NK-92 (cell line): ENCODE results near the gene SDK2.

Experiments used
- DNase-seq: peaks from one replicate; lab custom pipeline; 2025; ENCODE audit not compliant: unreplicated experiment; lab: John Stamatoyannopoulos, UW

SDK2 gene

GRCh38 chr17:73510981-73511718 is 133.1 kb downstream of the SDK2 start:
- no peak for DNase-seq

- DNase-seq = no peak
Measured at GRCh38 chr17:73508931-73509605, 135.2 kb downstream of the SDK2 start.

DNA sequence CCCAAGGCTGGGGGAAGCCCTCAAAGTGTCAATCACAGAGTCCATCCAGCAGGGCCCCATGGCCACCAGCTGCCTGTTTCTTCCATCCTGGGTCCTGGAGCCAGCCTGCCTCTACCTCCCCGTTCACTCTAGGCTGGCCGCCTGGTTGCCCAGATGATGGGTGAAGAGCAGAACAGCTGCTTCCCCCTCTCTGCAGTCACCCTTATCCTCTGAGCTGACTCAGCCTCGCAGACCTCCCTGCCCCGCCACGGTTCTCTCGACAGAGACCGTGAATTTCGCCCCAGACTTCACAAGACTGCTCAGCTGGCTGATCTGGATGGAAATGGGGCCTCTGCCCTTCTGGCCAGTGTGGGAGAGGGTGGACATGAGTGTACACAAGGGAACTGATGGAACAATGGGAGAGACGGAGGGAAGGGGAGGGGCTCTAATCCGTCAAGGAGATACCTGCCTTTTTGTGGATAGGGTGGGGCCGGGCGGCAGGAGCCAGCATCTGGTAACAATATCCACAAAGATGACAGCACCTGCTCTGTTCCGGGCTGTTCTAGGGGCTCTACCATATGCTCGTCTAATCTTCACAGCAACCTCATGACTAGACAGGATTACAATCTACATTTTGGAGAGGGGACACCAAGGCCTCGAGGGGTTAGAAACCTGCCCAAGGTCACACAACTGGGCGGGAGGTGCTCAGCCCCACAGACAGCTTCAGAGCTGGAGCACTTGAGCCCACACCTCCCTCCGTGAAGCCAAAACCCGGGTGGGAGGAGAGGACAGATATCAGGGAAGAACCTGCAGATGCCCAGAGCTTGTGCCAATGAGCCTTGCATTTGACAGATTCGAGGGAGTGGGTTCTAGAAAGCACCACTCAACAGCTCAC is 136.0 kb downstream of the SDK2 start:
- no peak for DNase-seq

GRCh38 chr17:73506470-73507435 is 137.5 kb downstream of the SDK2 start:
- DNase-seq = no peak

DNA sequence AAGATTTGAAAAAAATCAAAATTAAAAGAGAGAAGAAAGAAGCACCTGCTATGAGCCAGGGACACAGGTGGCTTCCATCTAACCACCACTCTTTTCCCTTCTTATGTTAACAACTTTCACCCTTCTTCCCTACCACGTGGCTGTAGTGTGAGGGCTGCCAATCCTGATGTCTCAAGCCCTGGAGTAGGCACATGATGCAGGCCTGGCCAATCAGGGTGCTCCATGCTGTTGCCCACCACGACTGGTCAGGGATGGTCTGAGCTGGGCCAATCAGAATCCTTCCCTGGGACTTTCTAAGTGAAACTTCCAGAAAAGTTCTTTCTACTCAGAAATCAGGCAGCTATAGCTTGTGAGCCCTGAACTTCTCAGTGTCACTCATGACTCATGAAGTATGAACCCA is 140.7 kb downstream of the SDK2 start:
- DNase-seq = no peak

DNA sequence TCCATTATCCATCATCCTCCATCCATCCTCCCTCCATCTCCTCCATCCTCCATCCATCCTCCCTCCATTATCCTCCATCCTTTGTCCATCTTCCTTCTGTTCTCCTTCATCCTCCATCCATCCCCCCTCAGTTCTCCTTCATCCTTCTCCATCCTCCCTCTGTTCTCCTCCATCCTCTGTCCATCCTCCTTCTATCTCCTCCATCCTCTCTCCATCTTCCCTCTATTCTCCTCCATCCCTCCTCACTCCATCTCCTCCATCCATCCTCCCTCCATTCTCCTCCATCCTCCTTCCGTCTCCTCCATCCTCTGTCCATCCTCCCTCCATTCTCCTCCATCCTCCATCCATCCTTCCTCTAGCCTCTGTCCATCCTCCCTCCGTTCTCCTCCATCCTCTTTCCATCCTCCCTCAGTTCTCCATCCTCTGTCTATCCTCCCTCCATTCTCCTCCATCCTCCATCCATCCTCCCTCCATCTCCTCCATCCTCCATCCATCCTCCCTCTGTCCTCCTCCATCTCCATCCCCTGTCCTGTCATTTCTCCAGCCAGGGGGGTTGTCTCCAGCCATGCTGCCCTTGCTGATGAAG is 143.7 kb downstream of the SDK2 start:
- no peak for DNase-seq

DNA sequence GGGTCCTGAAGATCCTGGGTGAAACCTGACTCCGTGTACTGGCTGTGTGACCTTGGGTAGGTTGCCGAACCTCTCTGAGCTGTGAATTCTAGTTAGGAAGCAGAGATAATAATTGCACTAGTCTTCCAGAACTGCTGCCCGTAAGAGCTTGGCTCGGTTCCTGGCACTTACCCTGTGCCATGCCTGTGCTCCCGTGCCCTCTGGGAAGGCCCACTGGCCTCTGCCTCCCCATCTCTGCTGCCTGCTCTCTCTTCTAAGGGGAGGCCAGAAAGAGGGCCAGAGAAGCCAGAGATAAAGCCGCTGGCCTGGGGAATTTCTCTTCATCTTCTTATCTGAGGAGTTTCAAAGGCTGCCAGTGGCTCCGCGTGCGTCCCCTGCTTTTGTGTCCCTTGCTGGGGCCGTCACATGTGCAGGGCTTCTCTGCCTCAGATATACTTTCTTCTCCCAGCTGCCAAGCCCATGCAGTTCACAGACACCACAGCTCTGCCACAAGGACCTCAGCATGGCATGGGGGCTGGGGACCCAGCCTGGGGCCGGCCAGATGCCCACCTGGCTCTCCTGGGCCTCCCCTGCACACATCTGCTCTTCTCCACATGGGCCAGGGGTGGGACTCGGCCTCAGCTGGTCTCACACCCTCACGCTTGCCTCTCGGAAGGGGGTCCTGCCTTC is 145.2 kb downstream of the SDK2 start:
- no peak for DNase-seq

DNA sequence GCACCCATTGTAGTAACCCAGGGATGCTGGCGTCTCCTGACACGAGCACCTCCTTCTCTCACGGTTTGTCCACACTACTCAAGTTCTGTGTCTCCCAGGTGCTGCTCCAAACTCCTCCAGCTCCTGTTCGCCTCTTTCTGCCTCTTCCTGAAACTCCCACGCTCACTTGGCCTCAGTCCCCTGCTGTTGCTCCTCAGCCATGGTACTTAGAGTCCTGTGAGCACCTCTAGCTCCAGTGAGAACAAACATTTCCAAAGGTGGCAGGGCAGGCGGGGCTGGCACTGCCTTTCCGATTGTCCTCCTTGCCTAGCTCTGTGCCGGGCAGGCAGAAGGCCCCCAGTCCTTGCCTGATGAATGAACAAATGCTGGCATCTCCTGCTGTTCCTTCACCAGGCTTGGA is 146.1 kb downstream of the SDK2 start:
- no peak for DNase-seq

DNA sequence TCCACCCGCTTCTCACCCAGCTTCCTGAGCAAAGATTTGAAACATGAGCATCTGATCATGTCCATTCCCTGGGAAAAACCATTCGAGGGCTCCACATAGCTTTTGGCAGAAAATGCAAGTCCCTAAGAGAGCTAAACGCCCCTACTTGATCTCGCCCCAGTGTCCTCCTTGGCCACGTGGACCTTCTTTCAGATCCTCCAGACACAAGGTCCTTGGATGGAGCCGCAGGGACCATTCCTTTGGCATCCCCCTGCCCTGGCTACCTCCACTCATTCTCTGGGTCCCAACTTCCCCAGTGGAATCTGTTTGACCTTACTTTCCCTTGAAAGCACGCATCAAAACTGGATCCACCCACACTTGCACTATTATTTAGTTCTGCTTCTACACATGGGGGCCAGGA is 146.5 kb downstream of the SDK2 start:
- no peak for DNase-seq

DNA sequence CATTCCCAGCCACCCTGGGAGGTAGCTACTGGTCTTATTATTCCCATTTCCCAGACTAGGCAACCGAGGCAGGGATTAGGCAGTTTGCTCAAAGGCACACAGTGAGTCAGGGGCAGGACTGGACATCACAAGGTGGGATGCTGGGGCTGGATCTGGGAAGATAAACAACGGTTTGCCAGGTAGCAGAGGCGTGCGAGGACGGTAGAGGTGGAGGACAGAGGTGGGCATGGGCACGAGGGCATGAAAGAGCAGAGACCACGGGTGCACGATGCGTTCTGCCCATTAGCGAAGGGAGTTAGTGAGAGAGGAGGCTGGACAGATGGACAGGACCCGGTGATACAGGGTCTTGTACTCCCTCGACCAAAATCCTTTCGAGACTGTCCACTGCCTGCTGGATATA is 148.0 kb downstream of the SDK2 start:
- DNase-seq = no peak

- no peak for DNase-seq
Measured at GRCh38 chr17:73495641-73496040, 148.6 kb downstream of the SDK2 start.

GRCh38 chr17:73494950-73495349 is 149.3 kb downstream of the SDK2 start:
- no peak for DNase-seq

- no peak for DNase-seq
Measured at GRCh38 chr17:73493956-73494926, 150.0 kb downstream of the SDK2 start.

- DNase-seq = no peak
Measured at GRCh38 chr17:73492821-73493814, 151.1 kb downstream of the SDK2 start.

DNA sequence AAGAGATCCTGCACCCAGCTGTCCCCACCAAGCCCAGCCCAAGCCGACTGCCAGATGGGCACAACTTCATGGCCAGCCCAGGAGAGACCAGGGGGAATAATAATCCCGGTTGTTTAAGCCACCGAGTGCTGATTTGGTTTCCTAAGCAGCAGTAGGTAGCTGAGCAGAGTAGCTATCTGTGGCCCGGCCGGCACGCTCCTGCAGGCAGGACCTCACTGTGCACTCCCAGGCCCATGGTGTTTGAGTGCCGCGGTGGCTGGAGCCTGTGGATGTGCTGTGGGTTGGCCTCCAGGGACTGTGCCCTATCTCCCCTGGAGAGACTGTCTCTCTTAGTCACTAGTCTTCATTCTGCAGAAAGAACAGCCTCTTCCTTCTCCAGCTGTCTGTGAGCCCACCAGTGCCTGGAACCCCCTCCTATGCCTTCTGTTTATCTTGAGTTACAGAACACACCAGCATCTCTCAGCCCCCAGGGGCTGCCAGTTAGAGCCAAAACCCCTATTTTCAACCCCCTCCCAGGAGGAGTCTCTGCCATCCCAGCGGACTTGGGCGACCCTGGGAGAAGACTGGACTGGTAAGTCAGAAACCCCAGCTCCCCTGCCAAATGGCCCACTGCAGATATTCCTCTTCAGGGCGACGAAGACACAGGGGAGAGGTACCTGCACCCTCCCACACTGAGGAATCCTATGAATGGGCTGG is 152.0 kb downstream of the SDK2 start:
- DNase-seq = no peak

DNA sequence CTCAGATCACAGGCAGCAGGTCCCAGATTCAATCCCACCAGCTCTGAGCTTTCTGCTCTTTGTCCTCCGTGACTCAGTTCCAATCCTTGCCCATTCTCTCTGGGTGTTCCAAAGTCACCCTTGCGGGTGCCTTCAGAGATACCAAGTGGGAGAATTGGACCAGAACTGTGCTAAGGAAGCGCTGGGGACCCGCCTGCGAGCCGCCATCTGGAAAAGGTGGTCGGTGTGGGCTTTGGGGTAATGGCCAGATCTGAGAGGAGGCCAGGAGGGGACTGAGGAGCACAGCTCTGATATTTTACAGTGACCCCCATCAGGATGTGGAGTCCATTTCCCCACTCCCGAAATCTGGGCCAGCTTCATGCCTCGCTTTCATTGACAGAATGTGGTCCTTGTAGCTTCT is 152.6 kb downstream of the SDK2 start:
- DNase-seq = no peak

DNA sequence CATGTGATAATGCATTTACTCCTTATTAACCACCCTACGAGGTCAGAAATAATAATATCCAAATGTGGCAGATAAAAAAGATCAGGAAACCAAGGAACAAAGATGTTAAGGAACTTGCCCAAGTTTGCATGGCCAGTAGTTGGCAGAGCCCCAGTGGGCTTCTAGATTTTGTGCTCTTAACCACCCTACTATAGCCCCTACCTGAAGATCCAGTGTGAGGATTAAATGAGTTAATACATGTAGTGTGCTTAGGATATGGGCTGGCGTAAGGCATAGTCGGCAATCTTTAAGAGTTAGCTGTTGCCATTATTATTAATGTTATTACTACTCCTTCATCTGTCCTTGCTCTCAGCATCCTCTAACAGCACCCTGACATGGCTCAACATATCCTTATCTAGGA is 153.4 kb downstream of the SDK2 start:
- no peak for DNase-seq
